C1 segment of cervical spinal cord (tissue), 14 donors: ENCODE results near the gene BAZ1A.
"Not testable (repeated sequence)": the region's sequence is repeated elsewhere in the genome, so short reads cannot be mapped to it uniquely, and the experiment has no call there.

ENCODE experiments used
- DNase-seq, 14 donors: peaks; one replicate each; lab custom pipeline; 2025; lab: John Stamatoyannopoulos, UW

Gene BAZ1A

GRCh38 chr14:34858765-34859164 lies 16.4 kb downstream of the BAZ1A start:
- DNase-seq = no peak

GRCh38 chr14:34857689-34858449 lies 17.3 kb downstream of the BAZ1A start:
- no peak for DNase-seq

GRCh38 chr14:34853041-34853440 lies 22.1 kb downstream of the BAZ1A start:
- no peak for DNase-seq

- DNase-seq = no peak
These were observed 23.8 kb downstream of the BAZ1A start for GRCh38 chr14:34851395-34851794.

- no peak for DNase-seq
These were observed 29.3 kb downstream of the BAZ1A start for GRCh38 chr14:34845869-34846268.

- no peak for DNase-seq
These were observed 32.1 kb downstream of the BAZ1A start for GRCh38 chr14:34843011-34843554.

- no peak for DNase-seq
These were observed 37.3 kb downstream of the BAZ1A start for GRCh38 chr14:34837801-34838322.

- DNase-seq = no peak
These were observed 39.8 kb downstream of the BAZ1A start for GRCh38 chr14:34835312-34835711.

GRCh38 chr14:34833549-34834523 lies 41.3 kb downstream of the BAZ1A start:
- DNase-seq = no peak

- no peak for DNase-seq
These were observed 48.5 kb downstream of the BAZ1A start for GRCh38 chr14:34826661-34827060.

GRCh38 chr14:34824826-34825225 lies 50.3 kb downstream of the BAZ1A start:
- DNase-seq = no peak

- DNase-seq = no peak
These were observed 50.9 kb downstream of the BAZ1A start for GRCh38 chr14:34824256-34824655.

- no peak for DNase-seq
These were observed 57.4 kb downstream of the BAZ1A start for GRCh38 chr14:34817768-34818167.

GRCh38 chr14:34810028-34810427 lies 65.1 kb downstream of the BAZ1A start:
- DNase-seq = no peak

GRCh38 chr14:34806257-34806656 lies 68.9 kb downstream of the BAZ1A start:
- DNase-seq = no peak

- no peak for DNase-seq
These were observed 70.2 kb downstream of the BAZ1A start for GRCh38 chr14:34804933-34805332.

GRCh38 chr14:34798861-34799260 lies 76.3 kb downstream of the BAZ1A start:
- DNase-seq = not testable (repeated sequence)

GRCh38 chr14:34797747-34798583 lies 77.2 kb downstream of the BAZ1A start:
- DNase-seq = no peak

GRCh38 chr14:34796902-34797301 lies 78.3 kb downstream of the BAZ1A start:
- DNase-seq = no peak

- DNase-seq = no peak
These were observed 80.2 kb downstream of the BAZ1A start for GRCh38 chr14:34794941-34795340.

- no peak for DNase-seq
These were observed 80.9 kb downstream of the BAZ1A start for GRCh38 chr14:34794217-34794616.
